A673 (cell line): ENCODE data around the gene SPESP1.

Experiments used
- EZH2 ChIP-seq: fragments of 200-600 bp; sonication (generic); IDR thresholded peaks from 2 replicates; pipeline ENCODE4 v1.6.1; 2017; ENCODE audit warnings: borderline replicate concordance, low read depth, mild to moderate bottlenecking, mixed read lengths, antibody characterized with exemption, low read length; ENCODE audit not compliant: poor library complexity, severe bottlenecking
- TF ChIP-seq, protein P1 (sequence below): fragments of 300-800, 200-600 bp; sonication (generic); conservative IDR thresholded peaks from 2 replicates; pipeline ENCODE4 v1.5.1; 2017; ENCODE audit warnings: low read depth, mild to moderate bottlenecking, antibody characterized with exemption, low read length, moderate library complexity, mixed read lengths

DNA sequence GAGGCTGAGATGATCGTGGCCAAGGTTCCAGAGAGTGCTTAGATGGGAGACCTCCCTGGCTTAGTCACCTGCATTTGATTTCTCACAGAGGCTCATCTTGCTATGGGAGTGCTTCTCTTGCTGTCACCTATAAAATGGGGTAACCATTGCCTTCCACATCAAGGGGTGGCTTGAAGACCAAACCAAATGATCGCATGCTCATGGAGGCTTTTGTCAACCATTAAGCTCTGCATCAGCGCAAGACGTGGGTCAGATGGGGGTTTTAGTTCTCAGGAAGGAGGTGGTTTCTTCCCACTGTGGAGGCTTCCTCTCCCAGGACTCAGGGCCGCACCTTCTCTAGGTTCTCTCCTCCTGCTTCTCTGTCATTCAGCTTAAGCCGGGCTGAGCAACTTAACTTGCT, 56.8 kb downstream of the SPESP1 start:
- TF ChIP-seq, protein P1, sequence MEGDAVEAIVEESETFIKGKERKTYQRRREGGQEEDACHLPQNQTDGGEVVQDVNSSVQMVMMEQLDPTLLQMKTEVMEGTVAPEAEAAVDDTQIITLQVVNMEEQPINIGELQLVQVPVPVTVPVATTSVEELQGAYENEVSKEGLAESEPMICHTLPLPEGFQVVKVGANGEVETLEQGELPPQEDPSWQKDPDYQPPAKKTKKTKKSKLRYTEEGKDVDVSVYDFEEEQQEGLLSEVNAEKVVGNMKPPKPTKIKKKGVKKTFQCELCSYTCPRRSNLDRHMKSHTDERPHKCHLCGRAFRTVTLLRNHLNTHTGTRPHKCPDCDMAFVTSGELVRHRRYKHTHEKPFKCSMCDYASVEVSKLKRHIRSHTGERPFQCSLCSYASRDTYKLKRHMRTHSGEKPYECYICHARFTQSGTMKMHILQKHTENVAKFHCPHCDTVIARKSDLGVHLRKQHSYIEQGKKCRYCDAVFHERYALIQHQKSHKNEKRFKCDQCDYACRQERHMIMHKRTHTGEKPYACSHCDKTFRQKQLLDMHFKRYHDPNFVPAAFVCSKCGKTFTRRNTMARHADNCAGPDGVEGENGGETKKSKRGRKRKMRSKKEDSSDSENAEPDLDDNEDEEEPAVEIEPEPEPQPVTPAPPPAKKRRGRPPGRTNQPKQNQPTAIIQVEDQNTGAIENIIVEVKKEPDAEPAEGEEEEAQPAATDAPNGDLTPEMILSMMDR, result no peak
- no peak for TF ChIP-seq EZH2
